GM19193 (cell line): ENCODE data around the gene ZWILCH.

Experiments used
- POLR2A ChIP-seq: IDR thresholded peaks from 4 replicates; pipeline ENCODE4 v1.6.1; 2011; ENCODE audit not compliant: insufficient read depth, insufficient read length; ENCODE audit errors: extremely low read depth

Gene ZWILCH

DNA sequence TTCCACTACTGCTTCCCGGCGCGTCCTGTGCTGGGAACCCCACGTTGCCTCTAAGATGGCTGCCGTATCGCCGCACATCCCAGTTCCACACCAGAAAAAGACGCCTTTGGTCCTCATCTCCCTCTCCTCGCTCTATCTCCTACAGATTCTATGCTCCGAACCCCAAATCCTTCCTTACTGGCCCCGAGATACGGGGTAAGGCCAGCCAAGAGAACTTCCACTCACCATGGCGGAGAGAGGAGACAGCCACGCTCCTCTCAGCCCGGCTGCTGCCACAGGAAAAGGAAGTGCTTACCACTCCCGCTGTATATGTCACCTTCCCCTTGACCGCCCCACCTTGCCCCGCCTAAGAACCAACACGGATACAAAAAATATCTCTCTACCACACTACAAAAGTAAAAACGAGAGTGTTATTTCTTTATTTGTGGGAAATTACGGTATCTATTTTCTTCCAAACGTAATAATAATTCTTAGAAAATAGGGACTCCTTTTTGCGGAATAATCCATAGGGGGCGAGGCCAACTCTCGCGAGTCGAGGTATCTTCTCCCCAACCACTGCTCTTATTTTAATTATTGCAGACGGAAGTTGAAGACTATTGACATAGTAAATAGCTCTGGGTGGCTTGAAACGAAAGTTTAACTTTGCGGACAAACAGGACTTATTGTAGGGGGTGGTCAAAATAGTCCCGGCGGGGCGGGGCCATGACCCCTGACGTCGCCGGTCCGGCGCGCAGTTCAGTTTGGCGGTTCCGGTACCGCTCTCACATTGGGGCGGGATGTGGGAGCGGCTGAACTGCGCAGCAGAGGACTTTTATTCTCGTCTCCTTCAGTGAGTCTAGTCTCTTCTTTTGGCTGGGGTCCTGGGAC, at the start of gene ZWILCH, which contains the start of gene RPL4:
ZWILCH (plus strand) TSS at position 764 of the 867 bp plus-strand sequence; CDS start at position 777, 13 bp downstream.
RPL4 (minus strand) TSS at position 293 of the 867 bp plus-strand sequence; CDS start at position 228, 65 bp downstream.
- TF ChIP-seq POLR2A = peak; percentile 97

DNA sequence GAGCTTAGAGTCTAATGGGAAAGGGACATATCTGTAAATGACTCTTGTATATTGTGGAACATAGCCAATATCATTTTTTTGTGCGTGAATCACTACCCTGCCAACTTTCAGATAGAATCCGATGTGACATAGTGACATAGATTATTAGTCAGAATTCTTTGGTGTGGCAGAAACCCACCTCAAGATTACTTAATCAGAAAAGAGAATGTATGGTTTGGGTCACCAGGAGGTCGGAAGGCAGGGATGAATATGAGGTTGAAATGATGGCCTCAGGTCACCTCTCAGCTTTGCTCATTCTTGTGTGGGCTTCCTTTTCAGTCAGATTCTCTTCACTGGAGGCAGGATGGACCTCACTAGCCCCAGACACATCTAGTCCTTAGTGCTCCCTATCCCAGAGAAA, 48.9 kb upstream of the ZWILCH start:
- no peak for TF ChIP-seq POLR2A

DNA sequence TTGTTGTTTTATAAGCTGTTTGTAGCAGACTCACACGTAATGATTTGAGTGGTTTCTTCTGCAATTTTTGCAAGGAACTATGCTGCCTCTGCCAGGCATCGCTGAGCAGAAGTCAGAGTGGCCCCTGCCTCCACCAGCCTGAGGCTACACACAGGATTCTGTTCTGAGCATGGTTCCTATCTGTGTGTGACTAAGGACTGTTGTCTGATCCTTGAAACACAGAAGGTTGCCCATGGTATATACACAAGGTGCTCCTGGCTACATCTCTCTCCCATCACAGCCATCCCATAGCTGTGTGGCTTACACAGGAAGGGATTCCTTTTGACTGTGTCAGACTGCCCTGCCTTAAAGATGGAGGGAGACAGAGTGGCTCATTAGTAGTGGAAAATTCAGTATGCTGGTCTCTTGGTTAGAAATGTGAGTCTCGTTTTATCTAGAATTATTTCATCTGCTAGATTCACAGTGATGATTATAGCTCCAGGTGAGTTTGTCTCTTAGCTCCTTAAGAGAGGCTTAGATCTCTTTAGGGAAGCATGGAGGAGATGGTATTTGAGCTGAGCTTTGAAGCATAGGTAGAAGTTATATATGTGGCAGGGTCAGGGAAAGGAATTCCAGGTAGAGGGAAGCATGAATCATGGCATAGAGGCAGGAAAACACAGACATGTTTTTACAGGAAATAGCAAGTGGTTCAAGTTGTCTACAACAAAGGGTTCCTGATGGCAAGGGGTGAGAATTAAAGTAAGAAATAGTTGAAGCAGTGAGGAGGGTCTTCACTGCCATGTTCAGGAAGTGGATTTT, 45.1 kb upstream of the ZWILCH start:
- TF ChIP-seq POLR2A = no peak

DNA sequence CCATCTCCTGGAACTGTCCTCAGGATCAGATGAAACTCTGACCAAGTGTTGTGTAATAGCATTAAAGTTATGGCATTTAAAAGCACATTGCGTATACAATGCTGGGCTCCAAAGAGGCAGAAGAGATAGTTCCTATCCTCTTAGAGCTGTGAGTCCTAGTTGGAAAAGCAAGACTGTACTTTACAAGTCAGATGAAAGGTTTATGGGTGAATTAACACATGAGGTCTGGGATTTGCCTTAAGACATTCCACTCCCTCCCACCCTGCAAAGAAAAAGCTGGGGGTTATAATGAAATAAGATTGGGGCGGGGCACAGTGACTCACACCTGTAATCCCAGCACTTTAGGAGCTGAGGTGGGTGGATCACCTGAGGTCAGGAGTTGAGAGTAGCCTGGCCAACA, 43.2 kb upstream of the ZWILCH start:
- TF ChIP-seq POLR2A = no peak

DNA sequence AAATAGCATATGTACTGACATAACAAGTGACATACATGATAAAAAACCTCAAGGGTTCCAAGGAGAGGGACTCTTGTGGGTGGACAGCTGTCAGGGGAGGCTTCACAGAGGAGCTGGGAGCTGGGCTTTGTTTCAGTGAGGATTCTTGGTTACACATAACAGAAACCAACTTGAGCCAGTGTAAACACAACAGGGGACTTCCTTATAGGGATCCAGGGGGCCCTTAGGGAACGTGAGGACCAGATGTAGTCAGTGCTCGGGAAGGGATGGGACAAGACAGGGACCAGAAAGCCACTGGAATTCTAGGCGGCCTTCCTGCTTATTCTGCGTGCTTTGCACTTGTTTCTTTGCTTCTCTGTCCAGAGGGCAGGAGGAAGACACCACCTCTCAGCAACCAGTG, 42.5 kb upstream of the ZWILCH start:
- no peak for TF ChIP-seq POLR2A

DNA sequence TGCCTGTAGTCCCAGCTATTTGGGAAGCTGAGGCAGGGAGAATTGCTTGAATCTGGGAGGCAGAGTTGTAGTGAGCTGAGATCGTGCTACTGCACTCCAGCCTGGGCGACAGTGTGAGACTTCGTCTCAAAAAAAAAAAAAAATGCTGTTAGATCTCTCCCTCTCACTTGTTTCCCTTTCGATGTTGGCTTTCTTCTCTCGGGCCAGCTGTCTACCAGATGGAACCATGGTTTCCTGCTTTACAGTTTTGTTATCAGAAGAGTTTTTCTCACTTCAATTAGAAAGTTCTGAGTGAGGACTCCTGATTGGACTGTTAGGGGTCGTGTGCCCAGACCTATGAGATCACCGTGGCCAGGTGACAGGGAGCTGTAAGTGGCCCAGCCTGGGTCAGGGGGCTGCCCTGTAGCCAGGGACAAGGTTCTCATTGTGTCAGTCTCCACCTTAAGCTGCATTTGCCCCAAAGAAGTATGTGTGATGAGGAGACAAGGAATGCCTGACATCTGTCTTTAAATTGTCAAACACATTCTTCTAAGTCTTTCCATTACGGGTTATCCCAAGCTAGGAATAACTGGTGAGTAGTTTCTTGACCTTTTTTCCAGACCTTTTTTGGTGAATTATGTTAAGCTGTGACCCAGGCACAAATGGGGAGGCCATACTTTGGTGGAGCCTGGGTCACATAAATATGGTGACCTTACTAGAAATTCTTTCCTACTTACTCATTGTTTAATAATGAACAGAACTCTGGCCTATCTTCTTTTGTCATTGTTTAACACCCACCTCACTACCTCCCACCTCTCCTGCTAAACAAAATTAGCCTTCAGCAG, 32.7 kb upstream of the ZWILCH start:
- no peak for TF ChIP-seq POLR2A

DNA sequence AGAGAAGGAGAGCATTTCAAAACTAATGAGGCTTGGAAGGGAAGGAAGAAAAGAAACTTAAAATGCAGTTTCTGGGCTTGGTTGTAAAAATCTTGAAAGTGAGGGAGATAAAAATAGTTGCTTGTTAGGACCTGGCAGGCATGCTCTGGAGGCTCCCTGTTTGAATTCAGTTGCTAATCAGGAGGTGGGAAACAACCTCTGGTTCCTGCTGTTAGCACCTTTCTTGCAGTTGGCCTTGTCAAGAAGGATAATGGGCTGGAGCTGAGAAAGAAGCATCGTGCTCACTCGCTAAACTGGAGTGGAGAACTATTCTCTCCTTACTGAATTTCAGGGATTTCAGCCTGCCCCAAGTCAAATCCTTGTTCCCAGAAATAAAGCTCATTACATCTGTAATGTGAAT, 31.0 kb upstream of the ZWILCH start:
- TF ChIP-seq POLR2A = no peak

DNA sequence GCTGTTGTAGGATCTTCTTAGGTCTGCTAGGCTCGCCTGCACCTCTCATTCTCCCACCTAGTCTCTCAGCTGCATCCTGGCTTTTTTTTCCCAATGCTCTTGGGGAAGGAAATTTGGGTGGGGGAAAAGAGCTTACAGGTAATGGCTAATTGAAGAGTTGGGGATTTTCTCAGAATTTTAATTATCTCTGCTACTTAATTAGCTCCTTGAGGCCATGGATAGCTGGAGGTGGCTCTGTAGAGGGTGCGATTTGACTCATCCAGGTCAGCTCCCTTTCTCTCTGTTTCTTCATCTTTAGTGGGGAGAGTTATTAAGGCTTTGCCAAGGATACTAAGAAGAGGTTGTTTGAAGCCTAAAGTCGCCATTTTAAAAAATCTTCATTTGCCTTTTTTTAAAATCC, 30.2 kb upstream of the ZWILCH start:
- no peak for TF ChIP-seq POLR2A

DNA sequence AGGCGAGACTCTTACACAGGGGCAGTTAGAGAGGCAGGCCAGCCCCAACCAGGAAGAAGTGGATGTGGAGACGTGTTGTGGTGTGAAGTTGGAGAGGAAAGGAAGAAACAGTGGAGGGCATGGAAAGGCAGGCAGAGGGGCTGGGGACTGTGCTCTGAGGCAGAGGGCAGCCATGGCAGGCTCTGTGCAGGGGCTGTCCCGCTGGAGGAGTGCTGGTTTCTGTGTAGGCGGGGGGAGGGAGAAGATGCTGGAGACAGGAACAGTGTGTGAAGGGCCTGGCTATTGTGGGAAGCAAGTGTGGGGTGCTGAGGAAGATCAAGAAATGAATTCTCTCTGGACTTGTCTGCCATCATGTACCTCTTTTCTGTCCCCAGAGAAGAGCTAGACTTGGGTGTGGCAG, 28.6 kb upstream of the ZWILCH start:
- no peak for TF ChIP-seq POLR2A

DNA sequence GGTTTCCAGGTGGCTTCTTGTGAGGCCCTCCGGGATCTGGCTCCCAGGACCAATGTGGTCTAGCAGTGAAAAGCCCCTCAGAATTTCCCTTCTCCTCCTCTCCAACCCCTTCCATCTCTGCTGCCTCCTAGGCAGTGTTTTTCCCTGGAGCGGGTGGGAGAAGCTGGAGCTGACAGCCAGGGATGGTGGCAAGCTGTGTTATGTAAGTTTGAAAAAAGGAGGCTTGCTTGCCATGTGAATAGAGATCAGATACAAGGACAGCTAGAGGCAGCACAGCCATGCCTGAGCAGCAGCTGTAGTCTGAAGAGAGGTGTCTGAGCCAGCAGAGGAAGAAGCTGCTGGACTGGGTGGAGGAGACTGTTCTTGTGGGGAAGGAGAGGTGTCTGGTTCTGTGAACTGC, 28.1 kb upstream of the ZWILCH start:
- no peak for TF ChIP-seq POLR2A

DNA sequence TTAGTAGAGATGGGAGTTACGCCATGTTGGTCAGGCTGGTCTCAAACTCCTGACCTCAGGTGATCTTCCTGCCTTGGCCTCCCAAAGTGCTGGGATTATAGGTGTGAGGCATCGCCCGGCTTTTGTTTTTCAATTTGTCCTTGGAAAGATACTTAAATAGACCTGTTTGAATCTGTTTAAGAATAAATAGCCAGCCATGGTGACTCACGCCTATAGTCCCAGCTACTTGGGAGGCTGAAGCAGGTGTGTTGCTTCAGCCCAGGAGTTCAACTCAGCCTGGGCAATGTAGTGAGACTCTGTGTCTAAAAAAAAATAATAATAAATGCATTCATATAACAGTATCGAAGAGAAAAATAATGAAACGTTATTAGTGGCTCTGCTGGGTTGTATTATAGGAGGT, 24.9 kb upstream of the ZWILCH start:
- TF ChIP-seq POLR2A = no peak

DNA sequence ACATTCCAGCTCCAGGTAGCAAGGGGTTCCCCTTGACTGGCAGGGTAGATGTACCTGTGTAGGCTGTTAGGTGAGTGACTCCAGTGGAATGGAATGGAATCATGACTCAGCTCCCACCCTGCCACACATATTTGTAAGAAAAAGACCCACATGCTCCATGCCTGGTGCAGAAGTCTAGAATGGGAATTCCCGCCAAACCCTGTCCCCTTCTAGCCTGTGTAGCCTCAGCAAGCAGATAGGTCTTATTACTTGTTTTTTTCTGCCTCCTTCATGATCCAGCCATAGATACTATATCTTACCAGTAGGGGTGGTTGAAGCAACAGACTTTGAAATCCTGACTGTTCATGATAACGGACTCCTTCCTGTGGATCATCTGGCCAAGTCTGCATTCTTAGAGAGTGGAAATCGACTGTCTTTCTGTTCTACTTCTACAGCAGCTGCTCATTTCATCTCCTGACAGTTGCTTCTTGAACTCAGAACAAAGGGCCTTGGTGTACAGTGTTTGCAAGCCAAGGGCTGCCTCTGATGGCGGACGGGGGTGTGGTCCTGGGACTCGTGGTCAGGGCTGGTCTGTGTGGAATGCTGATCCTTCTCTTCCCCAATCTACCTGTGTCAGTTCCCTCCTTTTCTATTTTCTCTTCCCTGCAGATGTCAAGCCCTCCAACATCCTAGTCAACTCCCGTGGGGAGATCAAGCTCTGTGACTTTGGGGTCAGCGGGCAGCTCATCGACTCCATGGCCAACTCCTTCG, 23.8 kb upstream of the ZWILCH start:
- no peak for TF ChIP-seq POLR2A

DNA sequence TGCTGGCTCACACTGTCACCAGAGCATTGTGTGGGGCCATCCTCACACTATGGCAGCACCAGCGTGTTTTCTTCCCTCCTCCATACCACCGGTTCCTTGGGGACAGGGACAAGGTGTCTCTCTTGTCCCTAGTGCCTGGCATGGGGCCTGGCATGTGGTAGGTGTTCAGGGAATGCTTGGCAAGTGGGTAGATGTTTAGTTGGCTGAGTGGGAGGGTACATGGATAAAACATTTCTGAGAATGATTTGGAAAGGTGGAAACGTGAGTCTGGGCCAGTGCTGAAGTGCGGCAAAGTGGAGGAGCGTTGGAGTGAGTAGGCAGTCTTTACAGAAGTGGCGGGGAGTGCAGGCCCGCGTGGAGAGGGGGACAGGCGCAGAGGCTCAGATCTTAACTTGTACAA, 22.6 kb upstream of the ZWILCH start:
- no peak for TF ChIP-seq POLR2A

DNA sequence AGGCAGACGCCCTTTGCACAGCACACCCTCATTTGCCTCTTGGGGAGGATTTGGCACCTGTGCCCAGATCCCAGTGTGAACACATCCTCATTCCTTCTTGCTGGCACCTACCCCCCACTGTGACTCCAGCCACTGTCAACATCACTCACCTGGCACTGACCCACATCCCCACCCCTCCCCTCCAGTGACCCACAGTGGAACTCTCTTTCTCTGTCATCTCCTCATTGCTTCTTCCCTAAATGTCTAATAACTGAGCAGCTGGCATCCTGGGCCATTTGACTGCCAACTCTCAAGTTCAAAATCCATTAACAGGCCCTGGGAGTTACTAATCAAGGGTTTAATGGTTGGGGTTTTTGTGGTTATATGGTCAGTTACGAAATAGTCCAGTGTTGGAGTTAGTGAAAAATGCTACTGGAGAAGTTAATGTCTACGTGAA, 22.0 kb upstream of the ZWILCH start:
- no peak for TF ChIP-seq POLR2A

DNA sequence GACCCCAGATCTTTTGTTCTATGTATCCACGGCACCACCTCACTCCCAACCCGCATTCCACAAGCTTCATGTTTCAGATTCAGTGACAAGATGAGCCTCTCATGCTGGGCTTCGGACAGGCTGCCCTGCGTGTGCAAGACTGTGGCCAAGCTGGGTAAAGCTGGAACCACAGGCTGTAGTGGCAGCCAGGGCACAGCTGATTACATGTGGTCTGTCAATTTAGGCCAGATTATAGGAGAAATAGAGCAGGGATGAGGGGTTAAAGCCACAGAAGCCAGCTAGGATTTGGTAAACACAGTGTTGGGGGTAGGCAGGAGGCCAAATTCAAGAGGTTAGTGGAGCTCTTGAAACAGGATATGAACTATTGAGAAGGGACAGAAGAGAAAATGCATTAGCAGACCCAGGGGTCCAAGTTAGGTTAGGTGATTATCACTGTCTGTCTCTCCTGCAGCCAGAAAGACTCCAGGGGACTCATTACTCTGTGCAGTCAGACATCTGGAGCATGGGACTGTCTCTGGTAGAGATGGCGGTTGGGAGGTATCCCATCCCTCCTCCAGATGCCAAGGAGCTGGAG, 20.5 kb upstream of the ZWILCH start:
- TF ChIP-seq POLR2A = no peak

DNA sequence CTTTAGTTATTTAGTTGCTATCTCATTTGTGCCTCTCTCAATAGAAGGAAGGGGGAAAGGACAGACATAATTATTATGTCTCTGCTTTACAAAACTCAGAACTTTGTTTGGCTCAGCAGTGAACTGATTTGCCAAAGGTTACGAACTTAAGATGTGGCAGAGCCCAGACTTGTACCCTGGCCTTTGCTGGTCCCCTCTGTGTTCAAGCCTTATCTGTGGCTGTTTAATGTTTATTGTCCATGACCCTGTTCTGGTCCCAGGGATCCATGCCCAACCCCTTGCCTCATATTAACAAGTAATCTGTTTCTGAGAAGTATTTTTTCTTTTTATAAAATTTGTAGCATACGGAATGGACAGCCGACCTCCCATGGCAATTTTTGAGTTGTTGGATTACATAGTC, 18.2 kb upstream of the ZWILCH start:
- TF ChIP-seq POLR2A = no peak
